Endothelial cell of umbilical vein (primary cell): Measurements from ENCODE around the gene FUT8. TPM values are rescaled to one million over a fixed set of nuclear protein-coding genes. Genes with fewer than 3 reads are reported as not detected.

Source experiments
- BruUV-seq: library from RNA; stranded (reverse); fragments of 400-500 nt; replicated peaks from 2 replicates; lab custom pipeline; 2021; lab: Mats Ljungman, UMichigan
- CTCF ChIA-PET: fragments of 300-600, 350-600 bp; sonication (Branson Sonifier 250); formaldehyde crosslinking; loops from one replicate; lab custom pipeline; 2021; ENCODE audit warnings: antibody characterized with exemption, inconsistent platforms; lab: Charles Lee
- POLR2A ChIA-PET: fragments of 300-600, 350-600 bp; sonication (Branson Sonifier 250); formaldehyde crosslinking; loops from one replicate; lab custom pipeline; 2021; ENCODE audit warnings: antibody characterized with exemption, inconsistent platforms; lab: Charles Lee
- DNase-seq: peaks from one replicate; pipeline ENCODE4 v3.0.0-alpha.2; 2011; ENCODE audit warnings: low read depth, low spot score
- FAIRE-seq: peaks from 2 replicates; lab custom pipeline; 2011; peaks lifted over from hg19 to GRCh38; lab: Jason Lieb, UNC
- H2AFZ ChIP-seq: 2 replicates; pipeline ENCODE4 v1.6.0; 2012; ENCODE audit warnings: low read depth, low read length, control low read depth, inconsistent platforms
- H3K27ac ChIP-seq: 2 replicates; pipeline ENCODE4 v1.5.1; 2011; ENCODE audit warnings: low read depth, mild to moderate bottlenecking, control low read depth, low read length, moderate library complexity; ENCODE audit not compliant: insufficient read depth
- H3K27me3 ChIP-seq, 2 experiments: 2 replicates each; pipeline versions ENCODE4 v1.6.0 to v1.6.1; 2011; ENCODE audit warnings: low read length in 2 of 2, mixed read lengths in 1 of 2; ENCODE audit not compliant: control insufficient read depth in 2 of 2, insufficient read depth in 2 of 2
- H3K36me3 ChIP-seq, 2 experiments: 2 replicates in 1 of 2; 3 replicates in 1 of 2; pipeline ENCODE4 v1.5.1; 2011; ENCODE audit warnings: low read length in 2 of 2, mild to moderate bottlenecking in 1 of 2, moderate library complexity in 1 of 2; ENCODE audit not compliant: control insufficient read depth in 2 of 2, insufficient read depth in 2 of 2; ENCODE audit errors: extremely low read depth in 1 of 2
- H3K4me1 ChIP-seq: 3 replicates; pipeline ENCODE4 v1.5.1; 2011; ENCODE audit warnings: mild to moderate bottlenecking, low read length; ENCODE audit not compliant: control insufficient read depth, insufficient read depth; ENCODE audit errors: extremely low read depth
- H3K4me2 ChIP-seq: 2 replicates; pipeline ENCODE4 v1.6.1; 2011; ENCODE audit warnings: low read length, control low read depth, mixed read lengths; ENCODE audit not compliant: insufficient read depth
- H3K4me3 ChIP-seq, 3 experiments: fragments of 200-600 bp in 1 of 3; sonication (generic), shearing (Covaris generic) in 1 of 3; replicated peaks in 1 of 3; 2 replicates each; pipeline ENCODE4 v1.5.1; 2011 to 2016; ENCODE audit warnings: control low read depth in 3 of 3, low read length in 3 of 3, mild to moderate bottlenecking in 2 of 3, inconsistent platforms in 1 of 3, low read depth in 1 of 3, moderate library complexity in 1 of 3; ENCODE audit not compliant: insufficient read depth in 1 of 3
- H3K79me2 ChIP-seq: 2 replicates; pipeline ENCODE4 v1.6.0; 2012; ENCODE audit warnings: low read length, inconsistent platforms; ENCODE audit not compliant: control insufficient read depth, insufficient read depth
- H3K9ac ChIP-seq: replicated peaks from 2 replicates; pipeline ENCODE3; 2011; ENCODE audit warnings: low read length, control low read depth; ENCODE audit not compliant: insufficient read depth; ENCODE audit errors: extremely low read depth
- H3K9me1 ChIP-seq: replicated peaks from 3 replicates; pipeline ENCODE4 v1.6.0; 2011; ENCODE audit warnings: mild to moderate bottlenecking, low read length; ENCODE audit not compliant: control insufficient read depth, insufficient read depth; ENCODE audit errors: extremely low read depth
- H3K9me3 ChIP-seq: replicated peaks from 2 replicates; pipeline ENCODE4 v1.5.1; 2012; ENCODE audit warnings: low read length, inconsistent platforms; ENCODE audit not compliant: control insufficient read depth, insufficient read depth
- H4K20me1 ChIP-seq: replicated peaks from 2 replicates; pipeline ENCODE3; 2011; ENCODE audit warnings: mild to moderate bottlenecking, low read length; ENCODE audit not compliant: control insufficient read depth, insufficient read depth; ENCODE audit errors: extremely low read depth
- EZH2 ChIP-seq: IDR thresholded peaks from 2 replicates; pipeline ENCODE4 v1.6.1; 2012; ENCODE audit warnings: borderline replicate concordance, low read depth, mild to moderate bottlenecking, moderate library complexity, low read length, inconsistent platforms; ENCODE audit not compliant: severe bottlenecking
- FOS ChIP-seq: IDR thresholded peaks from 2 replicates; pipeline ENCODE4 v1.6.1; 2011; ENCODE audit warnings: mild to moderate bottlenecking, low read length, moderate library complexity, borderline replicate concordance; ENCODE audit not compliant: insufficient read depth
- MYC ChIP-seq: IDR thresholded peaks from one replicate; pipeline ENCODE4 v1.6.1; 2011; ENCODE audit warnings: mild to moderate bottlenecking, low read depth, low read length
- POLR2A ChIP-seq: IDR thresholded peaks from 2 replicates; pipeline ENCODE4 v1.6.1; 2012; ENCODE audit warnings: low read depth, mild to moderate bottlenecking, control low read depth, low read length
- dilution Hi-C: fragments of 300-500 bp; cut with MboI; formaldehyde crosslinking; loops from one replicate; pipeline ENCODE4 v1.15.0; 2019; ENCODE audit warnings: low sequenced_read_pairs; ENCODE audit not compliant: extremely low pct_ligation_motif_present
- intact Hi-C: fragments of 100-400 bp; cut with micrococcal nuclease; formaldehyde crosslinking; loops from one replicate; pipeline ENCODE4 v1.10.0; 2022
- polyA plus RNA-seq, 4 experiments: library from polyadenylated mRNA; depleted of rRNA in 3 of 4; stranded (reverse) in 3 of 4; unstranded in 1 of 4; fragments of >200 nt; gene quantifications; 2 replicates each; pipeline versions ENCODE4 v1.2.1 to v1.2.3, GENCODE V29; 2011 to 2012; ENCODE audit warnings: missing spikeins in 1 of 4
- total RNA-seq: library from RNA; stranded (reverse); gene quantifications from 2 replicates; pipeline ENCODE4 v1.2.3, GENCODE V29; 2021

FUT8 gene
- total and polyA plus RNA-seq, 2 donors (not counting 3 experiments of a cell fraction or from before 2014, with no cell fraction given): 16.7 to 38.8 TPM

- Histone ChIP-seq H3K27me3 (no peaks in the 10 kb centered on the region), H3K36me3 (no peaks in the 10 kb centered on the region), H3K9me1 (no peaks in the 10 kb centered on the region), H3K4me2 (peak overlapping the region; percentile 48), H3K27ac (peak overlapping the region; percentile 8), H3K9me3 (no peaks in the 10 kb centered on the region), H3K9ac (peak overlapping the region; percentile 8), H3K79me2 (peaks cover 21% of the 10 kb centered on the region), H4K20me1 (no peaks in the 10 kb centered on the region), H3K4me3 (no peak overlapping the region), H3K4me1 (peaks cover 7% of the 10 kb centered on the region), H2AFZ (peak overlapping the region; percentile 57)
- dilution Hi-C loops: no loop called here
- FAIRE-seq: peak; percentile 70
- ChIA-PET CTCF (interaction anchor here (0.8 to 1.8 kb wide), 6 partner anchors 9 to 346 kb away, joined by 4 to 6 read pairs (median 4); no protein-coding TSS in a partner anchor), POLR2A (no interaction called here)
- TF ChIP-seq FOS (peak; percentile 62), EZH2 (no peak)
- intact Hi-C loops: loop anchor here (5.0 kb wide), 1 partner anchor 134 kb away; no protein-coding TSS in a partner anchor
- BruUV-seq: no TSS peak
- peak; percentile 64 for DNase-seq
Measured at GRCh38 chr14:65478596-65478995, 66.1 kb downstream of the FUT8 start.

DNA sequence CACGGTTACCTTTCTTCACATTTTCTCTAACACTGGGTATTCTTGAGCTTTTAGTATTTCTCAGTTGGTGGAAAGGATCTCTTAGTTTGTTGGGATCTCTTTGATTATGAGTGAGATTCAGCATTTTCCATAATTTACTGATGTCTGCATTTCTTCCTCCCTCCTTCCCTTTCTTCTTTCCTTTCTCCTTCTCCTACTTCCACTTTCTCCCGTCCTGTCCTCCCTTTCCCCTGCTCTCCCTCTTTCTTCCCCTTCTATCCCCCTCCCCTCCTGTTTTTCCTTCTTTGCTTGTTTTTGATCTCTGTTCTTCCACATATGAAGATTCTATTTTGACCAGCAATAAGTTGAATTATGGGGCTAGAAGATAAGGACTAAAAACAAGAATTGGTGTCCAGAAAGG is 66.9 kb downstream of the FUT8 start:
- no TSS peak for BruUV-seq
- H3K9me1 ChIP-seq: no peaks in the 10 kb centered on the region
- no peaks in the 10 kb centered on the region for H3K27me3 ChIP-seq
- FAIRE-seq (no peak), DNase-seq (no peak)
- H3K4me1 ChIP-seq: peaks cover 7% of the 10 kb centered on the region
- no peaks in the 10 kb centered on the region for H3K9me3 ChIP-seq
- H3K9ac ChIP-seq: no peak overlapping the region
- no peak overlapping the region for H3K4me3 ChIP-seq
- no peaks in the 10 kb centered on the region for H4K20me1 ChIP-seq
- intact Hi-C loops: loop anchor here (5.0 kb wide), 1 partner anchor 133 kb away; no protein-coding TSS in a partner anchor
- H3K27ac ChIP-seq: no peak overlapping the region
- ChIA-PET CTCF (interaction anchor here (1.6 to 1.8 kb wide), 2 partner anchors 19 to 345 kb away, joined by 4 to 6 read pairs; no protein-coding TSS in a partner anchor), POLR2A (no interaction called here)
- dilution Hi-C loops: no loop called here
- H3K36me3 ChIP-seq: no peaks in the 10 kb centered on the region
- TF ChIP-seq FOS (no peak), MYC (no peak), POLR2A (no peak), EZH2 (no peak)
- H3K79me2 ChIP-seq: peaks cover 21% of the 10 kb centered on the region
- H2AFZ ChIP-seq: no peak overlapping the region
- H3K4me2 ChIP-seq: no peak overlapping the region
